Putamen (tissue), 1 donor: ENCODE measurements around the gene SPHK2.
"Not testable (repeated sequence)": the region's sequence is repeated elsewhere in the genome, so short reads cannot be mapped to it uniquely, and the experiment has no call there.

ENCODE experiments used
- DNase-seq: peaks from one replicate; pipeline ENCODE4 v3.0.0-alpha.2; 2016; ENCODE audit warnings: low spot score

Gene SPHK2, protein sequence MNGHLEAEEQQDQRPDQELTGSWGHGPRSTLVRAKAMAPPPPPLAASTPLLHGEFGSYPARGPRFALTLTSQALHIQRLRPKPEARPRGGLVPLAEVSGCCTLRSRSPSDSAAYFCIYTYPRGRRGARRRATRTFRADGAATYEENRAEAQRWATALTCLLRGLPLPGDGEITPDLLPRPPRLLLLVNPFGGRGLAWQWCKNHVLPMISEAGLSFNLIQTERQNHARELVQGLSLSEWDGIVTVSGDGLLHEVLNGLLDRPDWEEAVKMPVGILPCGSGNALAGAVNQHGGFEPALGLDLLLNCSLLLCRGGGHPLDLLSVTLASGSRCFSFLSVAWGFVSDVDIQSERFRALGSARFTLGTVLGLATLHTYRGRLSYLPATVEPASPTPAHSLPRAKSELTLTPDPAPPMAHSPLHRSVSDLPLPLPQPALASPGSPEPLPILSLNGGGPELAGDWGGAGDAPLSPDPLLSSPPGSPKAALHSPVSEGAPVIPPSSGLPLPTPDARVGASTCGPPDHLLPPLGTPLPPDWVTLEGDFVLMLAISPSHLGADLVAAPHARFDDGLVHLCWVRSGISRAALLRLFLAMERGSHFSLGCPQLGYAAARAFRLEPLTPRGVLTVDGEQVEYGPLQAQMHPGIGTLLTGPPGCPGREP

DNA sequence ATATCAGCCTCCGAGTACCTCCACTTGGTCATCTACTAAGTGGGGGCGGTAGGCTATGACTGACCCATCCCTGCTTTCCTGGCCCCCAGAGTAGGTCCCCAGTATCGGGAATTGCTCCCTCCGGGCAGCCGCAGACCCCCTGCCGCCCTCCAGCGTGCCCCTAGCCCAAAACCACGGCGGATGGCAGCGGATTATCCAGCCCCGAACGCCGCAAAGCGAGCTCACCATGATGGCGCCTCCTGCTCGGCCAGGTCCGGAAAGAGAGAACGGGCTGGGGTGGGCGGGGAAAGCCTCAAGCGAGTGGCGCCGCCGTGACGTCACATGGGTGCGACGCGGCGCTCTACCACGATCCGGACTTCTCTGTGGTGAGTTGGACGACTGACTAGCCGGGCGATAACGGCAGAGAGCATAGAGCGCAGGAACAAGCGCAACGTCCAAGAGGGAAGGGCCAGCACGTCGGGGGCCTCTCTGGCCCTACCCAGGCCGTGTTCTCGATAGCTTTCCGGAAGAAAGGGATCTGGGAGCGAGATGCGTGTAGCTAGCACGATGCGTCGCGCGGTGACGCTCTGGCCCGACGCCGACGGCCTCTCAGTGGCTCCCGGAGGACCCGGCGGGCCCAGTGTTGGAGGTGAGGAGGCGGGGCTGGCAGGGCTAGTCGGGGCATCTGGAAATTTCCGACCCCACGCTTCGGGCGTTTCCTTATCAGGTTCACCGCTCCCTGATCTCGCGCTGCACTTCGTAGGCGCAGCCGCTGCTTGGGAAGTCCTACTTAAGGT lies at the start of gene SPHK2, which contains the start of gene RPL18:
TSS of gene SPHK2 (plus strand) at position 591 of the 776 bp plus-strand sequence. CDS start 1,009 bp downstream, outside the sequence.
TSS of gene RPL18 (minus strand) at position 263 of the 776 bp plus-strand sequence. CDS start at position 228, 35 bp downstream.
- DNase-seq, result peak; percentile 100

DNA sequence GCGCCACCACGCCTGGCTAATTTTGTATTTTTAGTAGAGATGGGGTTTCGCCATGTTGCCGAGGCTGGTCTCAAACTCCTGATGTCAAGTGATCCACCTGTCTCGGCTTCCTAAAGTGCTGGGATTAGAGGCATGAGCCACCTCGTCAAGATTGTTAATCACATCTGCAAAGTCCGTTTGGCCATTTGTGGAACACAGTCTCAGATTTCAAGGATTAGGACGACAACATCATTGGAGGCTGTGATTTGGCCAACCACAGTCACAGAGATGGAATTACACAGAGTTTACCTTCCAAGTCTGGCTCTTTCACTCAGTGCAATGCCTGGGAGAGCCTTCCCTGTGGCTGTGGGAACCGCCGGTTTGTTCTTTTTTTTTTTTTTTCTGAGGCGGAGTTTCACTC lies 49.5 kb upstream of the SPHK2 start:
- no peak for DNase-seq

DNA sequence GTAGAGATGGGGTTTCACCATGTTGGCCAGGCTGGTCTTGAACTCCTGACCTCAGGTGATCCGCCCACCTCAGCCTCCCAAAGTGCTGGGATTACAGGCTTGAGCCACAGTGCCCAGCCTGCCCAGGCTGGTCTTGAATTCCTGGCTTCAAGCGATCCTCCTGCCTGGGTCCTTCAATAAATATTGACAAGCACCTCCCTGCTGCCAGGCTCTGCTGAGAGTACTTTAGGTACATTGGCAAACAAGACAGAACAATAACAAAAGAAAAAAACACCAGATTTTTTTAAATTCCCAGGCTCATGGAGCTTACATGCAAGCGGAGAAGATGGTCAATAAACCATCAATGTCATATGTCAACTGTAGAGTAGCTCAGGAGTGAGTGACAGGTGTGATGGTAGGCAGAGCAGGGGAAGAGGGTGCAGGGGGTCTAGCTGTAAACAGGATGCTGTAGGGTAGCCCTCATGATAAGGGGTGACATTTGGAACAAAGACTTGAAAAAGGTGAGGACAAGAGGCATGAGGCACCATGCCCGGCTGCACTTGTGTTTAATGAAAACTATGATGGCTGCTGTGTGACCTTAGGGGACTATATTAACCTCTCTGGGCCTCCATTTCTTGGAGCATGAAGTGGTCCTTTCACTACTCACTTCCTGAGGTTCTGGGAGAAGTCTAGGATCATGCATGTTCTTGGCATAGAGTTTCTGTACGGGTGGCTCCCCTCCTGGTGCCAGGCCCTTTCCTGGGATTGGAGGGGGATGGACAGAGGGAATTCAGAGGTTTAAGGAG lies 47.7 kb upstream of the SPHK2 start:
- DNase-seq, result no peak

DNA sequence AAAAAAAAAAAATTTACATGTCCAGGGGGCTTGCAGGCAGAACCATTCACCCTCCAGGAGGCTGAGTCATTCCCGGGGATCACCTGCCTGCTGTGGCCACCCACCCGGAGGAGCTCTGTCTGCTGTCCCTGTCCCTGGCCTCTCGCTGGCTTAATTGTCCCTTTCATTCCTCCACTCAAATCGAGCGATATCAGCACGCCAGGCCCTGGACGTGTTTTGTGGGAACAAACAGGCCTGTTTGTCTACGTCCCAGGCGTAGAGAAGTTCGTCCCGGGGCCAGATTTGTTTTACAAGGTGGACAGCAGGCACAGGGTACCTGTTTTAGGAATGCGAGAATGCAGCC lies 46.2 kb upstream of the SPHK2 start:
- no peak for DNase-seq

DNA sequence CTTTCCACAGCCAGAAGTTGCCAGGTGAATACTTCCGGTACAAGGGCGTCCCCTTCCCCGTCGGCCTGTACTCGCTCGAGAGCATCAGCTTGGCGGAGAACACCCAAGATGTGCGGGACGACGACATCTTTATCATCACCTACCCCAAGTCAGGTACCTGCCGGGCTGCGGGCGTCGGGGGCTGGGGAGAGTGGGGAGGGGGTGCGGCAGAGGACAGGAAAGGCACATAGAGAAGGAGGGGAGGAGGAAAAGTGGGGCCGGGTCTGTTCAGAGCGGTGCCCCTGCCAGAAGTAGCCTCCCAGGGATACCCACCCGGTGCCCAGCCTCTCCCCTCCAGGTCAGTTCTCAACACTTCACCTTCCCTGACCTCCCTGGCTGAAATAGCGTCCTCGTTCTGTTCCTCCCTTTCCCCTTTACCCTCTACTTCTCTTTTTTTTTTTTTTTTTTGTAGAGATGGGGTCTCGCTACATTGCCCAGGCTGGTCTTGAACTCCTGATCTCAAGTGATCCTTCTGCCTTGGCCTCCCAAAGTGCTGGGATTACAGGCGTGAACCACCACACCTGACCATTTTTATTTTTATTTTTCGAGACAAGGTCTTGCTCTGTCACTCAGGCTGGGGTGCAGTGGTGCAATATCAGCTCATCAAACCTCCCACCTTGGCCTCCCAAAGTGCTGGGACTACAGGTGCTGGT lies 43.2 kb upstream of the SPHK2 start:
- no peak for DNase-seq

DNA sequence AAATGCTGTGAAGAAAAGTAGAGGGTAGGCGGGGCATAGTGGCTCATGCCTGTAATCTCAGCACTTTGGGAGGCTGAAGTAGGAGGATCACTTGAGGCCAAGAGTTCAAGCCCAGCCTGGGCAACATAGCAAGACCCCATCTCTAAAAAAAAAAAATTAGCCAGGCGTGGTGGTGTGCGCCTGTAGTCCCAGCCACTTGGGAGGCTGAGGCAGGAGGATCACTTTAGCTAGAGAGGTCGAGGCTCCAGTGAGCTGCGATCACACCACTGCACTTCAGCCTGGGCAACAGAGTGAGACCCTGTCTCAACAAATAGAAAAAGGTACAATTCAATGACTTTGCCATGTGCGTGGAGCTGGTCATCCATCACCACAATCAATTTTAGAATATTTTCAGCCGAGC lies 41.4 kb upstream of the SPHK2 start:
- not testable (repeated sequence) for DNase-seq

DNA sequence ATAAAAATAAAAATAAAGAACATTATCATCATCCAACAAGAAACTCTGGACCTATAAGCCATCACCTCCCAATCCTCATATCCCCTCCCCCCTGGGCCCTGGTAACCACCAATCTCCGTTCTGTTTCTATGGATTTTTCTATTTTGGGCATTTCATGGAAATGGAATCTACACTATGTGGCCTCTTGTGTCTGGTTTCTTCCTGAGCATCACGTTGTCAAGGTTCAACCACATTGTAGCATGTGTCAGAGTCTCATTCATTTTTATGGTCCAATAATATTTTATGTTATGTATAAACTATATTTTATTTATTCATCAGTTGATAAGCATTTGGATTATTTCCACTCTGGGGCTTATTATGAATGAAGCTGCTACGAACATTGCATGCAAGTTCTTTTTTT lies 40.4 kb upstream of the SPHK2 start:
- no peak for DNase-seq

DNA sequence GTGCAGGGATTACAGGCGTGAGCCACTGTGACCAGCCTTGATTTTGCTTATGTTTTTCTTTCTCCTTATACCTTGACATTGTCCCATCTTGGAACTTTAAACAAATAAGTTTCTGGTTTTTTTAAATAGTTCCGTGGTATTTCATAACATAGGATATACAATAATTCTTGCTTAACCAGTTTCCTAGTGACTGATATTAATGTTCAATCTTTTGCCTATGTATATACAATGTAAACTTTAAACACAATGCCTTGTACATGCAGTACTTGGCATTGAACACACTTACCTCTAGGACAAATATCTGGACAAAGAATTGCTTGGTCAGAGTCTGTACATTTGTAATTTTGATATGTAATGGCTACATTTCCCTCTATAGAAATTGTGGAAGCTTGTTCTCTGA lies 37.1 kb upstream of the SPHK2 start:
- no peak for DNase-seq

DNA sequence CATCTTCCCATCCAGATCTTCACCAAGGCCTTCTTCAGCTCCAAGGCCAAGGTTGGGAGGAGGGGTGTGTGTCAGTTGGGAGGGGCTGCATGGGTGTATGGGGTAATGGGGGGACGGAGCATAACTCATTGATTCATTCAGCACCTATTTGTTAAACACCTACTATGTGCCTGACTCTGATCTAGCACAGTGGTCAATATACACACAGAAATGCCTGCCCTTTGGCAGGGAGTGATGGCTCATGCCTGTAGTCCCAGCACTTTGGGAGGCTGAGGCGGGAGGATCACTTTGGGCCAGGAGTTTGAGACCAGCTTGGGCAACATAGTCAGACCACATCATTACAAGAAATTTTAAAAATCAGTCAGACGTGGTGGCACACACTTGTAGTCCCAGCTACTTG lies 31.9 kb upstream of the SPHK2 start:
- no peak for DNase-seq

DNA sequence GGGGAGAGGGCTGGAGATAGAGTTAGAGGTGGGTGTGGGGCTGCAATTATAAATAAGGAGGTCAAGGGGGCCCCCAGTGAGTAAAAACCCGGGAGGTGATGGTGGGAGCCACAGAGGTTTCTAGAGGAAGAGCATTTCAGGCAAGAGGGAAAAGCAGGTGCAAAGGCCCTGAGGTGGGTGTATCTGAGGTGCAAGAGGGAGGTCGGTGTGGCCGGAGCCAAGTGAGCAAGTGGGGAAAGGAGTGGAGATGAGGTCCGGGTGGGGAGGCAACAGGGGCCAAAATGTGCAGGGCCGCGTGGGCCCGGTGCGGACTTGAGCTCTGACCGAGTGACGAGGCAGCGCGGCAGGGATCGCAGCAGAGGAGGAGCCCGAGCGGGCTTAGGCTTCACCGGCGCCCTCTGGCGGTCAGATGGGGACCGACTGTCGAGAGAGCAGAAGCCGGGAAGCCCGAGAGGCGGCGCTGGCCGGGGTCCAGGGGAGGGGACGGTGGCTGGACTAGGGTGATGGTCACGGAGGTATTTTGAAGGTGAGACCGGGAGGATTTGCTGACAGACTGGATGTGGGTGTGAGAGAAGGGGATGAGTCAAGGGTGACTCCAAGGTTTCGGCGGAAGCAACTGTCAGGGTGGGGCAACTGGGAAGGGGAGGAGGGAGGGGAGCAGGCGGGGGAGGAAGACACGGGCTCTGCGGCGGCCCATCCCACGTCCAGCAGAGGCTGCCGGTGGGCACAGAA lies 30.5 kb upstream of the SPHK2 start:
- peak; percentile 63 for DNase-seq

DNA sequence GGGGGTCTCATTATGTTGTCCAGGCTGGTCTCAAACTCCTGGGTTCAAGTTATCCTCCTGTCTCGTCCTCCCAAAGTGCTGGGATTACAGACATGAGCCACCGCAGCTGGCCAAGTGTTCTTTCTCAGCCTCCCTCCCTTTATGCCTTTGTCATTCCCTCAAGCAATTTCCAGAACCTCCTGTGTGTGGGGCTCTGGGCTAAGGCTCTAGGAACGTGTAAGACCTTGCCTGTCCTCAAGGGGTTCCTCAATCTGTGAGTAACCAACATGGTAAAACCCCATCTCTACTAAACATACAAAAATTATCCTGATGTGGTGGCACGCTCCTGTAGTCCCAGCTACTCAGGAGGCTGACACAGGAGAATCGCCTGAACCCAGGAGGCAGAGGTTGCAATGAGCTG lies 28.3 kb upstream of the SPHK2 start:
- DNase-seq, result no peak

DNA sequence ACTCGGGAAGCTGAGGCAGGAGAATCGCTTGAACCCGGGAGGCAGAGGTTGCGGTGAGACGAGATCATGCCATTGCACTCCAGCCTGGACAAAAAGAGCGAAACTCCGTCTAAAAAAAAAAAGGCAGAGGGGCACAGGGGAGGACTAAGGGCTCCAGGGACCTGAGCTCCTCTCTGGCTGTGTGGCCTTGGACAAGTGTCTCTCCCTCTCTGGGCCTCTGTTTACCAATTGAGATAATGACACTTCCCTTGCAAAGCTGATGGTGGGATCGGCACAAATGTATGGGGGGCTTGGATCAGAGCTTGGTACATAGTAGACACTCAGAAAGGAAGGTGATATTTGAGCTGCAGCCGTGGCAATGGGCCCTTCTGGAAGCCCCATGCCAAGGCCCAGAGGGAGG lies 24.1 kb upstream of the SPHK2 start:
- DNase-seq, result no peak

DNA sequence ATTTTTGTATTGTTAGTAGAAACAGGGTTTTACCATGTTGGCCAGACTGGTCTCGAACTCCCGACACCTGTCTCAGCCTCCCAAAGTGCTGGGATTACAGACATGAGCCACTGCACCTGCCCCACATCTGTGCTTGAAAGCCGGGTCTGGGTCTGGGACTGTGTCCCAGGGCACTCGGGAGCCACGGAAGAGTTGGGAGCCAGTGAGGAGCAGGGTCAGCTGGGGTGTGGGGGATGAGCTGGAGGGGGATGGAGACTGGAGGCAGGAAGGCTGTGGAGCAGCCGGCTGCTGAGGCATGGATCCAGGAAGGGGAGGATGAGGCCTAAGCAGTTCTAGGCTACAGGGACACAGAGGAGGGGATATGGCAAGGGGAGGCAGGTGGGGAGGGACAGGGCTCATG lies 23.5 kb upstream of the SPHK2 start:
- DNase-seq, result no peak

DNA sequence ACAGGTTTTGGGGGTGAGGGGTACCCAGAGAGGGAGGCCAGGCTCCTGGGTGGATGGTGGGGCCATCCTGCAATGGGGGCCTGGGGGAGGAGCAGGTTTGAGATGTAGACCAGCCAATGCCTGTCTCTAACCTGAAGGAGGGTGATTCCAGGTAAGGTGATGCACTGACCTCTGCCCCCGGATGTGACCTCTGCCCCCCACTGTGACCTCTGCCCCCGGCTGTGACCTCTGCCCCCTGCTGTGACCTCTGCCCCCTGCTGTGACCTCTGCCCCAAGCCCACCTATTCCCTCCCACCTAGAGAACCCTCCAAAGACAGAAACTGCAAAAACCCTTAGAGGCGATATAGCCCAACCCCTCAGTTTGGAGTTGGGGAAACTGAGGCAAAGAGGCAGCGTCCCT lies 23.1 kb upstream of the SPHK2 start:
- DNase-seq, result no peak

DNA sequence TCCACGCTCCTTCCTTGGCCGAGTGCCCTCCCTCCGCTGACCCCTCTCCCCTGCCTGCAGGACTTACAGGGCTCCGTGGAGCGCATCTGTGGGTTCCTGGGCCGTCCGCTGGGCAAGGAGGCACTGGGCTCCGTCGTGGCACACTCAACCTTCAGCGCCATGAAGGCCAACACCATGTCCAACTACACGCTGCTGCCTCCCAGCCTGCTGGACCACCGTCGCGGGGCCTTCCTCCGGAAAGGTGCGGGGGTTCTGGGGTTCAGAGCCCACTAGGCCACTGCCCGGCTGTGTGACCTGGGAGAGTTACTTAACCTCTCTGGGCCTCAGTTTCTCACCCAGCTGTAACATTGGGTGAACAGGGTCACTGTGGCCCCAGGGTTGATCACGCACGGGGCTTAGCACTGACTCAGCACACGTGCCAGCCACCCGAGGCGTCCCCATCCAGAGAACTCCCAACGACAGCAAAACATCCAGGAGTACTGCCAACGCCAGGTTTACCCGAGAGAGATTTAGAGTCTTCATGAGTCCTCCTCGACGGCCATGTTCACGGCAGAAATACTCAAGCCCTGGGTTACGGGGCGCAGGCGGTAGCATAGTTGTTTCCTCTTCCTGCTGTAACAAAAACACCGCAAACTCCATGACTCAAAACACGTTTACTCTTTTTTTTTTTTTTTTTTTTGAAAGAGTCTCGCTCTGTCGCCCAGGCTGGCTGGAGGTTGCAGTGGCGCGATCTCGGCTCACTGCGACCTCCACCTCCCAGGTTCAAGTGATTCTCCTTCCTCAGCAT lies 22.4 kb upstream of the SPHK2 start:
- DNase-seq, result no peak

DNA sequence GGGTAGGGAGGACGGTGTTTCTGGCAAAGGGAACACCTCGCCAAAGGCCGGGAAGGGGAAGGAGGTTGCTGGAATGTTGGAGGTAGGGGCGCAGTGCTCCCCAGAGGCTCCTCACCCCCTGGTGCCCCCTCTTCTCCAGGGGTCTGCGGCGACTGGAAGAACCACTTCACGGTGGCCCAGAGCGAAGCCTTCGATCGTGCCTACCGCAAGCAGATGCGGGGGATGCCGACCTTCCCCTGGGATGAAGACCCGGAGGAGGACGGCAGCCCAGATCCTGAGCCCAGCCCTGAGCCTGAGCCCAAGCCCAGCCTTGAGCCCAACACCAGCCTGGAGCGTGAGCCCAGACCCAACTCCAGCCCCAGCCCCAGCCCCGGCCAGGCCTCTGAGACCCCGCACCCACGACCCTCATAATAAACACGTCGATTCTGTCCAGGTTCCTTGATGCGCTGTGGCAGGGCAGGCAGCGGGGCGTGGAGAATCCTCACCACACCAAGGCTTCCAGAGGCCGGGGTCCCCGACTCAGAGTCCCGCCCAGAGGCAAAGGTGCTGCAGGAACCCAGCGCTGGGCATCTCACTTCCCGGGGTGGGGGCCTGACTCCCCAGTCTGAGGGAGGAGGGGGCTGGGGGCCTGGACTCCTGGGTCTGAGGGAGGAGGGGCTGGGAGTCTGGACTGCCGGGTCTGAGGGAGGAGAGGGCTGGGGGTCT lies 20.2 kb upstream of the SPHK2 start:
- DNase-seq, result no peak

DNA sequence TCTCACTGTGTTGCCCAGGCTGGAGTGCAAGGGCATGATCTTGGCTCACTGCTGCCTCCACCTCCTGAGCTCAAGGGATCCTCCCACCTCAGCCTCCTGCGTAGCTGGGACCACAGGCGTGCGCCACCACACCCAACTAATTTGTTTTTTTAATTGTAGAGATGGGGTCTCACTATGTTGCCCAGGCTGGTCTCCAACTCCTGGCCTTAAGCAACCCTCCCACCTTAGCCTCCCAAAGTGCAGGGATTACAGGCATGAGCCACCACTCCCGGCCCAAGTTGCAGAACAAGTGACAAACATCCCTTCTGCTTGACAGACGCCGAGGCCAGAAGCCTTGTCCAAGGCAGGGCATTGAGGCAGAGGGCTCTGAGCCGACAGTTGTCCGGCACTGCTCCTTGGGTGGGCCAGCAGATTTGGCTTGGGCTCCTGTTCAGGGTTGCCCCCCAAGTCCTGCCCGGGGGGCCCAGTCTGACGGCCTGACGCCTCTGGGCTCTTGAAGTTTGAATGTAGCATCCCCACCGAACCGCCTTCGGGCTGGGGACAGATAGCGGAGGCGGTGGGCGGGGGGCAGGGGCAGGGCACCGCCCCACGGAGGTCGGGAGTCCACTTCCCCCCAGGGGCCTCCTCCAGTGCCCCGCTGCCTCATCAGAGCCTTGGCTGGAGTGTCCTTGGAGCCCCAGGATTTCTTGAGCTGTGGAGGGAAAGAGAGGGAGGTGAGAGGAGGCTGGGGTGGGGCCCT lies 18.5 kb upstream of the SPHK2 start:
- DNase-seq, result no peak

DNA sequence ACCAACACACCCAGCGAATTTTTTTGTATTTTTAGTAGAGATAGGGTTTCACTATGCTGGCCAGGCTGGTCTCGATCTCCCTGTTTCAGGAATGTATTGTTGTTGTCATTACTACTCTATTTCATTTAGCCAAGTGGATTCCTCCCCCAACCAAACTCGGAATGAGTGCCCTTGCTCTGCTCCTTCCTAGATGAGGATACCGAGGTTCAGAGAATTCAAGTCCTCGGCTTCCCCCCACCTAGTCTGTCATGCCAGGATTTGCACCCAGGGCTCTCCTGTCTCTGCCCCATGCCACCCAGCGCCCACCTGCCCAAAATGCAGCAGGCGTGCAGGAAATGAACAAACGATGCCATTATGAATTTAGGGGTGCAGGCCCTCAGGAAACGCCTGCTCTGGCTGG lies 16.3 kb upstream of the SPHK2 start:
- DNase-seq, result no peak

DNA sequence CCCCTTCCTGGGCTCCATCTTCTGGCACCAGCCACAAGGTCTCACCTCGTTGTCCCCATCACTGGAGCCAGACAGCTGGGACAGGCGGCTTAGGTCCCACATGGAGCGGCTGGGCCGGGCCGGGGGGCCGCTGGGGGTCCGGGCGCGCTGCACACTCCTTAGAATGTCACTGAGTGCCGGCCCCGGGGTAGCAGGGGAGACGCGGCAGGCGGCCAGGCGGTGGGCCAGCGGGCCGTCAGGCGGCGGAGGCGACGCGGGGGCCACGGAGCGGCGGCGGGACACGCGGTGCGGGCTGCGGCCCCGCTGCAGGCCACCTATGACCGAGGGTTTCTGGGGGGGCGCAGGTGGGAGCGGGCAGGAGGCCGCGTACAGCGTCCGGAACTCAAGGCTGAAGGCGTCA lies 15.9 kb upstream of the SPHK2 start:
- no peak for DNase-seq
